Activated CD8-positive, alpha-beta T cell treated with anti-CD3 and anti-CD28 coated beads for 36 hours (primary cell): ENCODE measurements around the gene CCDC167. TPM values are rescaled to one million over a fixed set of nuclear protein-coding genes. Genes with fewer than 3 reads are reported as not detected.
A peak's percentile ranks its signal among the peaks of the same experiment; 100 is the strongest.

Source experiments
- ATAC-seq: fragments of 200-7000 bp; cut with Tn5 transposase; one replicate; pipeline ENCODE4 v1.10.0; 2021; ENCODE audit warnings: mild to moderate bottlenecking, moderate library complexity
- CTCF ChIA-PET: fragments of 350-600 bp; sonication (Branson Sonifier 250); formaldehyde crosslinking; loops from one replicate; lab custom pipeline; 2021; ENCODE audit warnings: antibody characterized with exemption; lab: Charles Lee
- POLR2A ChIA-PET: fragments of 350-600 bp; sonication (Branson Sonifier 250); formaldehyde crosslinking; loops from one replicate; lab custom pipeline; 2021; ENCODE audit warnings: antibody characterized with exemption; lab: Charles Lee
- DNase-seq: peaks from one replicate; pipeline ENCODE4 v3.0.0-alpha.2; 2020
- H3K27ac Mint-ChIP-seq: one replicate; pipeline ENCODE4 v1.8.0; 2021; ENCODE audit warnings: mild to moderate bottlenecking, mixed read lengths
- H3K27me3 Mint-ChIP-seq: one replicate; pipeline ENCODE4 v1.8.0; 2021; ENCODE audit warnings: mixed read lengths
- H3K36me3 Mint-ChIP-seq: one replicate; pipeline ENCODE4 v1.8.0; 2021; ENCODE audit warnings: low read depth, mixed read lengths
- H3K4me1 Mint-ChIP-seq: one replicate; pipeline ENCODE4 v1.8.0; 2021; ENCODE audit warnings: low read depth, mixed read lengths
- H3K4me3 Mint-ChIP-seq: one replicate; pipeline ENCODE4 v1.8.0; 2021; ENCODE audit warnings: mild to moderate bottlenecking, moderate library complexity, mixed read lengths
- H3K9me3 Mint-ChIP-seq: one replicate; pipeline ENCODE4 v1.8.0; 2021; ENCODE audit warnings: mixed read lengths
- intact Hi-C: fragments of 100-400 bp; cut with micrococcal nuclease; formaldehyde crosslinking; loops from one replicate; pipeline ENCODE4 v1.10.0; 2022
- total RNA-seq, 2 experiments: library from RNA; stranded (reverse); gene quantifications; one replicate each; pipeline ENCODE4 v1.2.3, GENCODE V29; 2021
- TF ChIP-seq, protein P1 (sequence below): fragments of 200-600 bp; IDR thresholded peaks from one replicate; pipeline ENCODE4 v1.8.0; 2022; ENCODE audit warnings: antibody characterized with exemption, mild to moderate bottlenecking

The CCDC167 gene
- 10 to 100 TPM; 63.7 to 68.1 TPM for total RNA-seq

DNA sequence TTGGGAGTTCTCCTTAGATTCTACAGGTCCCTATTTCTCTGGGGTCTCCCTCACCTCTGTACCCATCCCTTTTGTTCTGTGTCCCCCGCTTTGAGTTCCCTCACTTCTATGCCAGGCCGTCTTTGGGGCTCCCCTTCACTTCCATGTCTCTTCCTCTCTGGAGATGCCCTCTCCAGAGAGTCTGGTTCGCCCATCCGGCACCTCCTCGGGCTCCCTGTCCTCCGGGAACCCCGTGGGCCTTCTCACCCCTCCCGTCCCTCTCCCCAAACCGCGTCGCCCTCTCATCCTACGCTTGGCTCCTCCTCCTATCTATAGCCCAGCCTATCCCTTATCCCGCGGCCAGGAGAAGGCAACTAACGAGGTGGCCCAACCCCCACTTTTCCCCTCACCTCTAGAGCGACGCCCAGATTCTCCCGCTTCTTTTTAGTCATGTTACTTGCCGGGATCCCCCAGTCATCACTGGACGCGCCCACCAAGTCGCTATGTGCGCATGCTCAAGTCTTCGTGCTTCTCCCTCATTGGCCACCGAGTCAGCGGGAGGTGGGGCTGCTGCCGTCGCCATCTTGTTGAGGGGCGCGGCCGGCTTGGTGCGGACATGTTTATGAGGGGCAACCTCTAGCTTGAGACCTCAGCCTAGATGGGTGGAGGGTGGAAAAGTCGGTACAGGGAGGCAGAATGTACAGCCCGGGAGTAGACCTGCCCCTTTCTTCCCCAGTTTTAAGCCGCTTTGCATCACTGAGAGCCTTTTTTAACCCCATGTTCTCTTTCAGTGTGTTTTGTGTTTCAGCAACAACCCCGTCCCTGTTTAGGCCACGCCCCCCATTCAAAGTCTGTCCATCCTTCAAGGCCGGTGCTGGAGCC, at the start of gene CCDC167:
Gene CCDC167 (minus strand): TSS at position 461 of the 861 bp plus-strand sequence. CDS start 30 bp downstream, at position 431.
- Mint-ChIP-seq H3K36me3 (peaks cover 20% of the 10 kb centered on the region), H3K27me3 (no peaks in the 10 kb centered on the region), H3K4me3 (peak within 1 kb of the TSS; percentile 92), H3K4me1 (peaks cover 87% of the 10 kb centered on the region), H3K9me3 (peaks cover 4% of the 10 kb centered on the region), H3K27ac (peak within 1 kb of the TSS; percentile 99)
- CTCF ChIA-PET = interaction anchor here (1.4 kb wide), 1 partner anchor 11 kb away, joined by 4 read pairs; no protein-coding TSS in a partner anchor
- intact Hi-C loops = loop anchor here (5.0 kb wide), 1 partner anchor 53 kb away; no protein-coding TSS in a partner anchor
- ATAC-seq = peak; percentile 86
- peak; percentile 99 for DNase-seq
- POLR2A ChIA-PET = interaction anchor here (0.9 to 9.6 kb wide), 4 partner anchors 9 to 18 kb away, joined by 3 to 109 read pairs (median 4); no protein-coding TSS in a partner anchor
- TF ChIP-seq, protein P1, sequence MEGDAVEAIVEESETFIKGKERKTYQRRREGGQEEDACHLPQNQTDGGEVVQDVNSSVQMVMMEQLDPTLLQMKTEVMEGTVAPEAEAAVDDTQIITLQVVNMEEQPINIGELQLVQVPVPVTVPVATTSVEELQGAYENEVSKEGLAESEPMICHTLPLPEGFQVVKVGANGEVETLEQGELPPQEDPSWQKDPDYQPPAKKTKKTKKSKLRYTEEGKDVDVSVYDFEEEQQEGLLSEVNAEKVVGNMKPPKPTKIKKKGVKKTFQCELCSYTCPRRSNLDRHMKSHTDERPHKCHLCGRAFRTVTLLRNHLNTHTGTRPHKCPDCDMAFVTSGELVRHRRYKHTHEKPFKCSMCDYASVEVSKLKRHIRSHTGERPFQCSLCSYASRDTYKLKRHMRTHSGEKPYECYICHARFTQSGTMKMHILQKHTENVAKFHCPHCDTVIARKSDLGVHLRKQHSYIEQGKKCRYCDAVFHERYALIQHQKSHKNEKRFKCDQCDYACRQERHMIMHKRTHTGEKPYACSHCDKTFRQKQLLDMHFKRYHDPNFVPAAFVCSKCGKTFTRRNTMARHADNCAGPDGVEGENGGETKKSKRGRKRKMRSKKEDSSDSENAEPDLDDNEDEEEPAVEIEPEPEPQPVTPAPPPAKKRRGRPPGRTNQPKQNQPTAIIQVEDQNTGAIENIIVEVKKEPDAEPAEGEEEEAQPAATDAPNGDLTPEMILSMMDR = no peak

DNA sequence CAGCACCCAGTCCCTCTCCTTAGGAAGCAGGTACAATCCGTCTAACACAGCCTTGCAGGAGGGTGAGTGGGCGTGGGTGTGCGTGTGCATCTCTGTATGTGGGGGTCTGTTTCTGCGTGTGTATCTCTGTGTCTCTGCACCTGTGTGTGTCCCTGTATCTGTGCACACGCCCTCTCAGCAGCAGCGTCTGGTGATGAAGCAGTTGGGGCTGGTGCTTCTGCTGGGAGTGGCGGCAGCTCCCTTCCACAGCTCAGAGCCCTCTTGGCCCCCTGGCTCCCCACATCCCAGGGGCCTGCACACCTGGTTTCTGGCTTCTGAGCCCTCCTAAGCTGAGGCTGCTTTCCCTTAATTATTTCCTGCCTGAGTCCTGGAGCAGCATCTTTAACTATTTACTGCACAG, 49.5 kb upstream of the CCDC167 start:
- no peak for ATAC-seq
- intact Hi-C loops = no loop called here
- no peaks in the 10 kb centered on the region for H3K9me3 Mint-ChIP-seq
- H3K36me3 Mint-ChIP-seq = no peaks in the 10 kb centered on the region
- ChIA-PET POLR2A (interaction anchor here (1.1 to 1.8 kb wide), 2 partner anchors 10 to 11 kb away, joined by 4 to 5 read pairs; no protein-coding TSS in a partner anchor), CTCF (interaction anchor here (1.0 kb wide), 1 partner anchor 64 kb away, joined by 3 read pairs; no protein-coding TSS in a partner anchor)
- H3K27me3 Mint-ChIP-seq = no peaks in the 10 kb centered on the region
- TF ChIP-seq, protein P1 = no peak
- H3K27ac Mint-ChIP-seq = no peak overlapping the region
- no peak for DNase-seq
- H3K4me1 Mint-ChIP-seq = peaks cover 47% of the 10 kb centered on the region
- H3K4me3 Mint-ChIP-seq = no peak overlapping the region

DNA sequence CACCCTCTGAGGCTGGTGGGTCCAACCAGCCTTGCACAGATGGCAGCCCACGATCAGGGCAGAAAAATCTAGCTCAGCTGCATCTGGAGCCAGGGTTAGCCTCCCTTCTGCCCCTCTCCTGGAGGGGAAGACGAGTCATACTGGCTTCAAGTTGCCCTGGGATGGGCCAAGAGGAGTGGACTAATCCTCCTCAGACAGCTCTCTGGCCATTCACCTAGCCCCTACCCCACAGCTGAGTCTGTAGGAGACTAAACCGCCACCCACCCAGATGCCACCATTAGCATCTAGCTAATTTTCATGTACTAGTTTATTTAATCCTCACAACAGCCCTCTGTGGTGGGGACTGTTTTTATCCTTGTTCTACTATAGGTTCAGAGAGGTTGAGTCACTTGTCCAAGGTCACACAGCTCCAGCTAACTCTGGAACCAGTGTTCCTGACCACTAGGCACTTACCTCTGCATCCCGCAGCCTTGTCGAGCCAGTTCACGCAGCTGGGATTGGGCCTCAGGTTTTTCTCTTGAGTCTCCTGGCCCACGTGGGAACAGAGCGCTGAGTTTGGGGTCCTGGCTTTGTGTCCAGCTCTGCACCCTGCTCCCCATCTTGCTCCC, 48.5 kb upstream of the CCDC167 start:
- no peak overlapping the region for H3K4me3 Mint-ChIP-seq
- POLR2A ChIA-PET = interaction anchor here (1.1 to 1.8 kb wide), 3 partner anchors 9 to 57 kb away, joined by 4 to 5 read pairs (median 4); no protein-coding TSS in a partner anchor
- peaks cover 38% of the 10 kb centered on the region for H3K4me1 Mint-ChIP-seq
- TF ChIP-seq, protein P1 = no peak
- no peaks in the 10 kb centered on the region for H3K36me3 Mint-ChIP-seq
- no peak overlapping the region for H3K27ac Mint-ChIP-seq
- no peaks in the 10 kb centered on the region for H3K27me3 Mint-ChIP-seq
- ATAC-seq (no peak), DNase-seq (no peak)
- intact Hi-C loops = no loop called here
- H3K9me3 Mint-ChIP-seq = no peaks in the 10 kb centered on the region
- CTCF ChIA-PET = interaction anchor here (0.6 to 2.4 kb wide), 11 partner anchors 11 to 222 kb away, joined by 3 to 14 read pairs (median 3); no protein-coding TSS in a partner anchor

DNA sequence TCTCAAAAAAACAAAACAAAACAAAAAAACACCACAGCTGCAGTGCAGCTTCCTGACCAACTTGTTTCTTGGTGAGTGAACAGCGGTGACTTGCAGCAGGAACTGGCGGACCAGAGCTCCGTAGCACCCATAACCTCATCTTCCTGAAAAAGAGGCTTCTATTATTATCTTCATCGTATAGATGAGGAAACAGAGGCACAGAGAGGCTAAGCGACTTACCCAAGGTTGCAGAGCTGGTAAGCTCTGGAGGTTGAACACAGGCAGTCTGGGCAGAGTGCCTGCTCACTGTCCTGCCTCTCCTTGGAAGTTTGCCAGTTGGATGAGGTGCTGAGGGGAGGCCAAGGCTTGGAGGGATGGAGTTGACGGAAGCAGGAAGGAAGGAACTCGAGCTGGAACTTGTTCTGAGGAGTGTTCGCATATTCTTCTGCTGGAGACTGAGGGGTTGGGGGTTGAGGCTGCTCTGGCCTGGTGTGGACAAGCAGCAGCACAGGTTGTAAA, 47.9 kb upstream of the CCDC167 start:
- no peak overlapping the region for H3K27ac Mint-ChIP-seq
- POLR2A ChIA-PET = interaction anchor here (1.1 to 1.8 kb wide), 4 partner anchors 8 to 56 kb away, joined by 3 to 5 read pairs (median 4); no protein-coding TSS in a partner anchor
- CTCF ChIA-PET = interaction anchor here (0.8 to 2.4 kb wide), 11 partner anchors 10 to 145 kb away, joined by 3 to 14 read pairs (median 3); no protein-coding TSS in a partner anchor
- peaks cover 34% of the 10 kb centered on the region for H3K4me1 Mint-ChIP-seq
- DNase-seq (no peak), ATAC-seq (peak; percentile 53)
- no peaks in the 10 kb centered on the region for H3K27me3 Mint-ChIP-seq
- H3K4me3 Mint-ChIP-seq = no peak overlapping the region
- intact Hi-C loops = no loop called here
- no peaks in the 10 kb centered on the region for H3K36me3 Mint-ChIP-seq
- no peaks in the 10 kb centered on the region for H3K9me3 Mint-ChIP-seq
- TF ChIP-seq, protein P1 = no peak
